IPS-18a (cell line): ENCODE results near the gene BMPER.

Experiments used
- H3K27ac ChIP-seq: one replicate; pipeline ENCODE4 v1.5.1; 2013; ENCODE audit warnings: low read length
- H3K27me3 ChIP-seq: one replicate; pipeline ENCODE4 v1.6.1; 2013; ENCODE audit warnings: mild to moderate bottlenecking, low read length; ENCODE audit not compliant: control insufficient read depth, insufficient read depth
- H3K36me3 ChIP-seq: one replicate; pipeline ENCODE4 v1.6.1; 2013; ENCODE audit warnings: low read depth, low read length; ENCODE audit not compliant: control insufficient read depth
- H3K4me1 ChIP-seq: one replicate; pipeline ENCODE4 v1.6.1; 2013; ENCODE audit warnings: low read depth, low read length; ENCODE audit not compliant: control insufficient read depth
- H3K4me3 ChIP-seq: one replicate; pipeline ENCODE4 v1.5.1; 2013; ENCODE audit warnings: low read length
- H3K9ac ChIP-seq: one replicate; pipeline ENCODE4 v1.6.1; 2013; ENCODE audit warnings: mild to moderate bottlenecking, low read length, moderate library complexity
- H3K9me3 ChIP-seq: one replicate; pipeline ENCODE4 v1.6.1; 2013; ENCODE audit warnings: low read depth, low read length; ENCODE audit not compliant: control insufficient read depth

BMPER gene

GRCh38 chr7:33981226-33981625, 75.9 kb downstream of the BMPER start:
- Histone ChIP-seq H3K36me3 (no peaks in the 10 kb centered on the region), H3K9me3 (no peaks in the 10 kb centered on the region), H3K9ac (no peak overlapping the region), H3K27ac (no peak overlapping the region), H3K4me1 (no peaks in the 10 kb centered on the region), H3K27me3 (no peaks in the 10 kb centered on the region), H3K4me3 (no peak overlapping the region)

GRCh38 chr7:33981671-33982424, 76.5 kb downstream of the BMPER start:
- H3K4me1 ChIP-seq, result no peaks in the 10 kb centered on the region
- no peaks in the 10 kb centered on the region for H3K36me3 ChIP-seq

GRCh38 chr7:33982425-33982786, 77.1 kb downstream of the BMPER start:
- Histone ChIP-seq H3K4me1 (no peaks in the 10 kb centered on the region), H3K27me3 (no peaks in the 10 kb centered on the region), H3K4me3 (no peak overlapping the region), H3K9me3 (no peaks in the 10 kb centered on the region), H3K9ac (no peak overlapping the region), H3K36me3 (no peaks in the 10 kb centered on the region), H3K27ac (no peak overlapping the region)

More at GRCh38 chr7:33981671-33982424, 76.5 kb downstream of the BMPER start:
- Histone ChIP-seq H3K27ac (no peak overlapping the region), H3K4me3 (no peak overlapping the region), H3K9ac (no peak overlapping the region), H3K27me3 (no peaks in the 10 kb centered on the region), H3K9me3 (no peaks in the 10 kb centered on the region)

- no peak overlapping the region for H3K9ac ChIP-seq
- H3K27me3 ChIP-seq, result no peaks in the 10 kb centered on the region
- H3K4me3 ChIP-seq, result no peak overlapping the region
- no peaks in the 10 kb centered on the region for H3K36me3 ChIP-seq
- no peaks in the 10 kb centered on the region for H3K9me3 ChIP-seq
- H3K4me1 ChIP-seq, result no peaks in the 10 kb centered on the region
- no peak overlapping the region for H3K27ac ChIP-seq
These were observed 81.1 kb downstream of the BMPER start for GRCh38 chr7:33986451-33986850.

- Histone ChIP-seq H3K9me3 (no peaks in the 10 kb centered on the region), H3K4me3 (no peak overlapping the region), H3K9ac (no peak overlapping the region), H3K4me1 (no peaks in the 10 kb centered on the region), H3K27me3 (no peaks in the 10 kb centered on the region), H3K27ac (no peak overlapping the region), H3K36me3 (no peaks in the 10 kb centered on the region)
These were observed 81.9 kb downstream of the BMPER start for GRCh38 chr7:33986951-33987947.

GRCh38 chr7:33996899-33997298, 91.6 kb downstream of the BMPER start:
- Histone ChIP-seq H3K4me1 (no peaks in the 10 kb centered on the region), H3K36me3 (no peaks in the 10 kb centered on the region), H3K27ac (no peak overlapping the region), H3K9ac (no peak overlapping the region), H3K9me3 (no peaks in the 10 kb centered on the region), H3K4me3 (no peak overlapping the region), H3K27me3 (no peaks in the 10 kb centered on the region)

- Histone ChIP-seq H3K4me3 (no peak overlapping the region), H3K4me1 (no peaks in the 10 kb centered on the region), H3K36me3 (no peaks in the 10 kb centered on the region), H3K27ac (no peak overlapping the region), H3K9ac (no peak overlapping the region), H3K27me3 (no peaks in the 10 kb centered on the region), H3K9me3 (no peaks in the 10 kb centered on the region)
These were observed 93.1 kb downstream of the BMPER start for GRCh38 chr7:33998476-33998875.

- Histone ChIP-seq H3K4me3 (no peak overlapping the region), H3K36me3 (no peaks in the 10 kb centered on the region), H3K9ac (no peak overlapping the region), H3K4me1 (peaks cover 3% of the 10 kb centered on the region), H3K9me3 (no peaks in the 10 kb centered on the region), H3K27ac (no peak overlapping the region), H3K27me3 (no peaks in the 10 kb centered on the region)
These were observed 105.8 kb downstream of the BMPER start for GRCh38 chr7:34011017-34011695.

GRCh38 chr7:34011696-34012095, 106.4 kb downstream of the BMPER start:
- Histone ChIP-seq H3K9ac (no peak overlapping the region), H3K27me3 (no peaks in the 10 kb centered on the region), H3K9me3 (no peaks in the 10 kb centered on the region), H3K4me3 (no peak overlapping the region), H3K36me3 (no peaks in the 10 kb centered on the region), H3K4me1 (peaks cover 3% of the 10 kb centered on the region), H3K27ac (no peak overlapping the region)

- no peak overlapping the region for H3K4me3 ChIP-seq
- H3K4me1 ChIP-seq, result peaks cover 3% of the 10 kb centered on the region
- no peaks in the 10 kb centered on the region for H3K36me3 ChIP-seq
- no peak overlapping the region for H3K9ac ChIP-seq
- no peak overlapping the region for H3K27ac ChIP-seq
- no peaks in the 10 kb centered on the region for H3K27me3 ChIP-seq
- H3K9me3 ChIP-seq, result no peaks in the 10 kb centered on the region
These were observed 108.1 kb downstream of the BMPER start for GRCh38 chr7:34013421-34013820.

GRCh38 chr7:34015651-34016050, 110.3 kb downstream of the BMPER start:
- no peak overlapping the region for H3K9ac ChIP-seq
- no peak overlapping the region for H3K27ac ChIP-seq
- H3K9me3 ChIP-seq, result no peaks in the 10 kb centered on the region

More at GRCh38 chr7:34015651-34016050, 110.3 kb downstream of the BMPER start:
- no peak overlapping the region for H3K4me3 ChIP-seq
- no peaks in the 10 kb centered on the region for H3K27me3 ChIP-seq
- no peaks in the 10 kb centered on the region for H3K36me3 ChIP-seq
- peaks cover 6% of the 10 kb centered on the region for H3K4me1 ChIP-seq
